ENCODE results near the gene TET2.

GRCh38 chr4:105293360-105293759, 146.7 kb downstream of the TET2 start:
- TF ChIP-seq POLR2AphosphoS5 (IDR thresholded peaks at IDR 0.05) (no peak), POLR2A (IDR thresholded peaks at IDR 0.05) (no peak), CTCF (IDR thresholded peaks at IDR 0.05) (no peak)
